ENCODE results near the gene UBTD2.
"Not testable (repeated sequence)": the region's sequence is repeated elsewhere in the genome, so short reads cannot be mapped to it uniquely, and the experiment has no call there.

UBTD2 gene

DNA sequence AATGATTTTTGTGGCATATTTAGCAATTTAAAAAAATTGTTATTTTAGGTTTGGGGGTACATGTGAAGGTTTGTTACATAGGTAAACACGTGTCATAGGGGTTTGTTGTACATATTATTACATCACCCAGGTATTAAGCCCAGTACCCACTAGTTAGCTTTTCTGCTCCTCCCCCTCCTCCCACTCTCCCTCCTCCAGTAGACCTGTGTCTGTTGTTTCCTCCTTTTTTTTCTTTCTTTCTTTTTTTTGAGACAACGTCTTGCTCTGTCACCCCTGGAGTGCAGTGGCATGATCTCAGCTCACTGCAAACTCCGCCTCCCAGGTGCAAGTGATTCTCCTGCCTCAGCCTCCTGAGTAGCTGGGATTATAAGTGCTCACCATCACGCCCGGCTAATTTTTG, 8.3 kb upstream of the UBTD2 start:
- not testable (repeated sequence) for DNase-seq

DNA sequence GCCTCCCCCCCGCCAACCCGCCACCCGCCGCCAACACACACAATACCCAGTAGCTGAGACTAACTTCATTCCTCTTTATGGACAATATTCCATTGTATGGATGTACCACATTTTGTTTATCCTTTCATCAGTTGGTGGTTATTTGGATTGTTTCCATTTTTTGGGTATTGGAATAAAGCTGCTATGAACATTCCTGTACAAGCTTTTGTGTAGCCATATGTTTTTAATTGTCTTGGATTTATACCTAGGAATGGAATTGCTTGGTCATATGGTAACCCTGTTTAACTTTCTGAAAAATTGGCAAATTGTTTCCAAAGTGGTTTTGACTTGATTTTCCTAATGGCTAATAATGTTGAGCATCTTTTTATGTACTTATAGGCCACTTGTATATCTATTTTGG, 4.9 kb upstream of the UBTD2 start:
- no peak for DNase-seq

DNA sequence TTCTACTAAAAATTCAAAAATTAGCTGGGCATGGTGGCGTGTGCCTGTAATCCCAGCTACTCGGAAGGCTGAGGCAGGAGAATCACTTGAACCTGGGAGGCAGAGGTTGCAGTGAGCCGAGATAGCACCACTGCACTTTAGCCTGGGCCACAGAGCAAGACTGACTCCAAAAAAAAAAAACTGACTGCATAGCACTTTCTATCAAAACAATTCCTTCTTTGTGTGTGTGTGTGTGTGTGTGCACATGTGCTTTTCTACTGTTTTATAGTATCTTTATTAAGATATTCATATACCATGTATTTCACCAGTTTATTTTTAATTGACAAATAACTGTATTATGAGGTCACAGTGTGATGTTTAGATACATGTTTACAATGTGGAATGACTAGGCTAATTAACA, 3.6 kb upstream of the UBTD2 start:
- not testable (repeated sequence) for DNase-seq

DNA sequence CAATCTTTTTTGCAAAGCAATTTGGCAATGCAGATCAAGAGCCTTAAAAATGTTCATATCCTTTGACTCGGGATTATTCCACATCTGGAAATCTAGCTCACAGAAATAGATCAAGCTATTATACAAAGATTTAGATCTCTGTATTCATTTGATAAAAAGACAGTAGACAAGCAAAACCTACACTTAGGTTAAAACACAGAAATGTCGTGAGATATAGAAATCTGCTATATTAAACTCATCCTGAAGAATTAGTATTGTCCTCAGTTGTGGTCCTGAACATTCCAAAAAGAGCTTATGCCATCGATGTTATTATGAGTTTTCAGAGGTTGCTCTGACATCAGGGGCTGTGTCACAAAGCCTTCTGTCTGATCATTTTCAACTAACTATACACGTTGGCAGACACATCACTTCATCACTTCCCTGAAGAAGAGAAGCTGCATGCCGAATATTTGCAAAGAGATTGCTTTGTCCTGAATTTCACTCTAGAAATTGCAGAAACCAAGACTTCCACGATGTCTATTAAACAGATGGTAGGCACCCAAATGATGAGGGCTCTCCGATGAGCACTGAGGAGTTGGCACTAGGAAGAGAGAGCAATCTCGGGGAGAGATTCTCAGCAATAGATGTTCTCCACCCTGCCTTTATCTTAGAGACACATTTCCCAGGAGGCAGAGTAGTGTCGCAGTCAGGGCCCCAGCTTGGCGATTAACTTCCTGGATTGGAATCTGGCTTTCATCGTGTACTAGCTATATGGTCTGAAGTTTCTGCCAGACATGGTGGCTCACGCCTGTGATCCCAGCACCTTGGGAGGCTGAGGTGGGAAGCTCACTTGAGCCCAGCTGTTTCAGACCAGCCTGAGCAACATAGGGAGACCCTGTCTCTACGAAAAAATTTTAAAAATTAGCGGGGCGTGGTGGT, 1.9 kb upstream of the UBTD2 start:
- no peak for DNase-seq

DNA sequence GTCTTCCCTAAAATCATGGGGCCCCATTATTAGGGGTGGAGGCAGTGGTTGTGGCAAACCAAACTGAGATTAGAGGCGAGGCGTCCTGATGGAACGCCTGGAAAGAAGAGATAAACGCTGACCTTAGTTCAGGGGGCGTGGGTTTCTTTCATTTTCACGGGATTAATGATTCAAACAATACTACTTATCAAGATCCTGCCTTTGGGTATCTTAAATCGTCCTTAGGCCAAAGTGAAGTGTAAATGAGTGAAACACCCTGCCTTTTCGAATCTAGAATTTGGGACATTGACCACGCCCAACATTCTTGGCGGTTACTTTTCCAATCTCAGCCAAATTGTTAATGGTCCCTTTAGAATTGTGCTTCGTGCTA, 1.0 kb upstream of the UBTD2 start:
- no peak for DNase-seq

DNA sequence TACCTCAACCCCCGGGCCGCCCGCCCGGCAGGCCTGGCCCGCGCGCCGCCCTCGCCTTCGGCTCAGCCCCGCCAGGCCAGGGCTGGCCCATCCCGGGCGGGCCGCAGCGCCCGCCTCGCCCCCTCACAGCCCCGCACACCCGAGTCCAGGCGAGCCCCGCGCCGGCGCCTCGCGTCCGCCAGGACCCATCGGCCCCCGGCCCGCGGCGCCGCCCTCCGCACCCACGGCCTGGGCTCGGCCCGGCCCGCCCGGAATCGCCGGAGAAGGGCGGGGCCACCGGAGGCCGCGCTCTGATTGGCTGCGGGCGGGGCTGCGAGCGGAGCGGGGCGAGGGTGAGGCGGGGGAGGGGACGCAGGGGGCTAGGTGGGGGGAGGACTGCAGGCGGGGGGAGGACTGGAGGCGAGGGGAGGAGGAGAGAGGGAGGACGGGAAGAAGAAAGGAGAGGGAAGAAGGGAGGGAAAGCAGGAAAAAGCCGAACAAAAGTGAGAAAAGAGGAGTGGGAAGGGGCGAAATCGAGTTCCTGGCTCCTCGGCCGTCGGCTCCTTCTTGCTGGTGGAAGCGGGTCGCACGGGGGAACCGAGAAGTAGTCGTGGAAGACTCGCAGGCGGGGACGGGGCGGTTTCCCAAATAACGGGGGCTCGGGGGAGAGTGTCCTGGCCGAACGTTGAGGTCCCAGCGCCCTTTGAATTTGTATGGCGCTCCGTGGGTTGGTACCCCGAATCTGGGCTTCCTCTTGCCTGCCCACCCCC, 472 bp upstream of the UBTD2 start:
- DNase-seq = no peak

DNA sequence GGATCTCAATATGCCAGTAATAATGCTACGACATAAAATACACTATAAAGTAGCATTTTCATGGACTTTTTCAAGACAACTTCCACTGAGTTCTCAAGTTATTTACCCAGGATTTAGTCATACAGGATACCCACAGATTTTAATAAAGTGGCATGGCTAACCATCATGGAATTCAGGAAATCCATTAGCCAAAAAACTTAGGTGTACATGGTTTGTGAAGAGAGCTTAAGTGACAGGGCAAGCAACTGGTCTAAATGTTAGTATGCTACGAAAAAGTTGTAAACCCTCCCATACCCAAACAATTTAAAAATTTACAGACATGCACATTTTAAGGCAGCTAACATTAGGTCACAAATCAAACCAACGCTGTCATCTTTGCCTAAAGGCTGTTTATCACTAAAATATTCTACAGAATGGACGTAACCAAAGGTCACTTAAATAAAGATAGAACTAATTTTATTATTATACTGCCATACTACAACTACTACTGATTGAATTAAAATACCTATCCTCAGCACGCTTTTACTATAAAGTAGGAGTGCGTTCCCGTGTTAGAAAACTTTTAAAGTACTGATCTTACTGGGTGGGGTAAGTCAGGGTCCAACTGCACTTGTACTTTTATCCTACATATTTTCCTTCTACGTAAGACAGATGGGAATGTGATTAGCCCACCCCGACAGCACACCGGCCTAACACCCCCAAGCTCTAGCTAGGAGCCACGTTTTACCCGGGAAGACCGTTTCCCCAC, 1.1 kb downstream of the UBTD2 start:
- DNase-seq = no peak

DNA sequence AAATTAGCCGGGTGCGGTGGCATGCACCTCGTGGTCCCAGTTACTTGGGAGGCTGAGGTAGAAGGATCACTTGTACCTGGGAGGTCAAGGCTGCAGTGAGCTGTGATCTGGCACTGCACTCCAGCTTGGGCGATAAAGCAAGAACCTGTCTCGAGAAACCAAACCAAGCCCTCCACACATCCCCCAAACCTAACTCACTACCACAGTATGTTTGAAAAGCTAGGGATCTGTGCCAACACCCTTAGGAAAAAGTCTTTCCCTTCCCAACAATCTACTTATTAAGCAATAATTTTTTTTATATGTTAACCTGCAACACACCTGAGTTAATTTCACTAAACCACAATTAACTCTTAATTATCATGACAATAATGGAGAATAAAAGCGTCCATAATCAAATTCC, 2.2 kb downstream of the UBTD2 start:
- no peak for DNase-seq

DNA sequence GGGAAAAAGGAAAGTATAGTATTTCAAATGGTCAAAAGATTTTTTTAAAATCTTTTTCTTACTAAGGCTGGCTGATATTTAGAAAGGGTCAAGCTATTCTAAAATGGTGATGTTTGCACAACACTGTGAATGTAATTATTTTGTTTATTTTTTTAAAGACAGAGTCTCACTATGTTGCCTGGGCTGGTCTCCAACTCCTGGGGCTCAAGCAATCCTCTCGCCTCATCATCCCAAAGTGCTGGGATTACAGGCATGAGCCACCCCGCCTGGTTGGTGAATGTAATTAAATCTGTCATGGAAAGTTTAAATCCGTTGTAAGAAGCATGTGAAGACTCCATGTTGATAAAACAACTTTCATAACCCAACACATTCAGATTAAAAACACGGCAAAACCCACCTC, 2.6 kb downstream of the UBTD2 start:
- no peak for DNase-seq

DNA sequence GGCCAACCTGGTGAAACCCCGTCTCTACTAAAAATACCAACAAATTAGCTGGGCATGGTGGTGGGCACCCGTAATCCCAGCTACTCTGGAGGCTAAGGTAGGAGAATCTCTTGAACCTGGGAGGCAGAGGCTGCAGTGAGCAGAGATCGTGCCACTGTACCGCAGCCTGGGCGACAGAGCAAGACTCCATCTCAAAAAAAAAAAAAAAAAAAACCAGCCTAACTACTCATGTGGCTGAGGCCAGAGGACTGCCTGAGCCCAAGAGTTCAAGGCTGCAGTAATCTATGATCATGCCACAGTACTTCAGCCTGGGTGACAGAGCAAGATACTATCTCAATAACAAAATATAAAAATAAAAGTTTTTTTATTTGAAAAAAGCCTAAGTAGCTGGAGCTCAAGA, 3.2 kb downstream of the UBTD2 start:
- no peak for DNase-seq

DNA sequence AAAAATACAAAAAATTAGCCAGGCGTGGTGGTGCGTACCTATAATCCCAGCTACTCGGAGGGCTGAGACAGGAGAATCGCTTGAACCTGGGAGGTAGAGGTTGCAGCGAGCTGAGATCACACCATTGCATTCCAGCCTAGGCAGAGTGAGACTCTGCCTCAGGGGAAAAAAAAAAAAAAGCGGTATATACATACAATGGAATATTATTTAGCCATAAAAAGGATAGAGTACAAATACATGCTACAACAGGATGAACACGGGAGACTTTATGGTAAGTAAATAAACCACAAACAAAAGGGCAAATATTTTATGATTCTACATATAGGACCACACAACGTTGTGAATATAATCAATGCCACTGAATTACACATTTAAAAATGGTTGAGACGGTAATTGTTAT, 5.2 kb downstream of the UBTD2 start:
- no peak for DNase-seq

DNA sequence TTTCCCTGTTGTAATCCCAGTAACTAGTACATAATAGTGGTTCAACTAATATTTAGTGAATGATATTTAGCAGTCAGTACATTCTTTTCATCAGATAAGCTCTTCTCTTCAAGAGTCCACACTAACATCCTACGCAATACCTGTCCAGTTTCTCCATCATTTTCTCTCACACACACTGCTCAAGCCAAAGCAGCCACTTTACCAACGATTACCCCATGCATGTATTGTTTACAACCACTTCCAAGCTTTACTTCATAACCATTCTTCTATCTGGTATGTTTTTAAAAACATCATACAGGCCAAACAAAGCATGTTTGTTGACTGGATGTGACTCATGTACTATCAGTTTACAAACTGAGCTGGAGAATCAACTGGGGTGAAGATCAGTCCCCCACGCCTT, 7.3 kb downstream of the UBTD2 start:
- DNase-seq = no peak

DNA sequence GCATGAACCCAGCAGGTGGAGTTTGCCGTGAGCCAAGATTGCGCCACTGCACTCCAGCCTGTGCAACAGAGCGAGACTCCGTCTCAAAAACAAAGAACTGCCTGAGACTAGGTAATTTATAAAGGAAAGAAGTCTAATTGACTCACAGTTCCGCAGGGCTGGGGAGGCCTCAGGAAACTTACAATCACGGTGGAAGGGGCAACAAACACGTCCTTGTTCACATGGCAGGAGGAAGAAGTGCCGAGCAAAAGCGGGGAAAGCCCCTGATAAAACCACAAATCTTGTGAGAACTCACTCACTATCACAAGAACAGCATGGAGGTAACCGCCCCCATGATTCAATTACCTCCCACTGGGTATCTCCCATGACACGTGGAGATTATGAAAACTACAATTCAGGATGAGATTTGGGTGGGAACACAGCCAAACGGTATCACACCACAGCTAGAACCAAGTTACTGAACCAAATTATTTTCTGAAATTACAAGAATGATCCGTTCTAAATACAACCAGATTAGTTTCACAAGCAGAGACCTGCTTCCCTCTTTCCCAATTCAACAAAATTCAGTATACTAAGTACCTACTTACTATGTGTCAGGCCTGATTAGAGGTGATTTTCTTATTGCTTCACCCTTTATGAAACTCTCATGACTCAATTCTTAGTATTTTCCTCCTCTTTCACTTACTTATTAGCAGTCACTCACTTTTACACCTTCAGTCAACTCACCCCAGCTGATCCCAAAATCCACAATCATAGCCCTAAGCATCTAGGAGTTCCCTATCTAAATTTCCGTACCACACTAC, 8.4 kb downstream of the UBTD2 start:
- DNase-seq = no peak

DNA sequence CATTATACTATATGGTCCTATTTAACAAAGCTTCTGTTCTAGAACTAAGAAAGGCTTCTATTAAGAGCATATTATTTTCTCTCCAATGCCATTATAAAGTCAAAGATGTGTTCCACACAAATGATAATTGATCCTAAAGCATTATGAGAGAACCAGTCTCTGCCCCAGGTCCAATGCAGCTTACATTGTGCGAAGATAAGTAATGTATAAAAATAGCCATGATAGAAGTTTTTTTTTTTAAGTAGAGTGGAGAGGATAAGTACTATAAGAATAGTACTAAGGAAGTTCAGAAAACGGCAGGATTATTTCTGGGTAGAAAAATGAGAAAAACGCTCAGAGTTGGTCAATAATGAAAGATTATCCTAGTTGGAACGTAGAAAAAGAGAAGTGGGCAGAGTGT, 15.6 kb downstream of the UBTD2 start:
- no peak for DNase-seq

DNA sequence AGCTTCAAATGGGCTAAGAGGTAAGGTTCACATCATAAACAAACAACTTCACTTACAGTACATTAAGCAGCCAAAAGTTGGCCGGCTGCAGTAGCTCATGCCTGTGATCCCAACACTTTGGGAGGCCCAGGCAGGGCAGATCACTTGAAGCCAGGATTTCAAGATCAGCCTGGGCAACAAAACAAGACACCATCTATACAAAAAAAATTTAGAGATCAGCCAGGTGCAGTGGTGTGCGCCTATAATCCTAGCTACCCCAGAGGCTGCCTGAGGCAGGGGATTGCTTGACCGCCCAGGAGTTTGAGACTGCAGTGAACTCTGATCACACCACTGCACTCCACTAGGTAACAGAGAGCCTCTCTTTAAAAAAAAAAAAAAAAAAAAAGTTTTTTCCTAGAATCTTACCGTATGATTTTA, 16.9 kb downstream of the UBTD2 start:
- no peak for DNase-seq

DNA sequence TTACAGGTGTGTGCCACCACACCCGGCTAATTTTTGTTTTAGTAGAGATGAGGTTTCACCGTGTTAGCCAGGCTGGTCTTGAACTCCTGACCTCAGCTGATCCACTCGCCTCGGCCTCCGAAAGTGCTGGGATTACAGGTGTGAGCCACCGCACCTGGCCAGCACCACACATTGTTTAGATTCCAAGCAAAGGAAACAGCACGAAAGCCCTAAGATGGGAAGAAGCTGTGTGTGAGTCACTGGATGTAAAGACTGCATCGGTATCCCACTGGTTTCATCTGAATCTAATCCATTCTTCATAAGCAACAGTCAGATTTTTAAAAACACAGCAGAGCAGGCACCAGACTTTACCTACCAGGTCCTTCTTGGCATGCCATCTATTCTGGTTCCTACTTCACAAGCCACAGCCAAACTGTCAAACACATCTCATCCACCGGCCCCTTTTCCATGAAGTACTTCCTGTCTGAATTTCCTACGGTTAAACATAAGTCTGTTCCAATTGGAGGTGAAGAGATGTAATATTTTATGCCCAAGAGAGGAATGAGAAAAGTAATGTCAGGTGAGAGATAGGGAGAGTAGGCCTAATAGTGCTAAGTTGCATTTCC, 17.4 kb downstream of the UBTD2 start:
- DNase-seq = no peak

DNA sequence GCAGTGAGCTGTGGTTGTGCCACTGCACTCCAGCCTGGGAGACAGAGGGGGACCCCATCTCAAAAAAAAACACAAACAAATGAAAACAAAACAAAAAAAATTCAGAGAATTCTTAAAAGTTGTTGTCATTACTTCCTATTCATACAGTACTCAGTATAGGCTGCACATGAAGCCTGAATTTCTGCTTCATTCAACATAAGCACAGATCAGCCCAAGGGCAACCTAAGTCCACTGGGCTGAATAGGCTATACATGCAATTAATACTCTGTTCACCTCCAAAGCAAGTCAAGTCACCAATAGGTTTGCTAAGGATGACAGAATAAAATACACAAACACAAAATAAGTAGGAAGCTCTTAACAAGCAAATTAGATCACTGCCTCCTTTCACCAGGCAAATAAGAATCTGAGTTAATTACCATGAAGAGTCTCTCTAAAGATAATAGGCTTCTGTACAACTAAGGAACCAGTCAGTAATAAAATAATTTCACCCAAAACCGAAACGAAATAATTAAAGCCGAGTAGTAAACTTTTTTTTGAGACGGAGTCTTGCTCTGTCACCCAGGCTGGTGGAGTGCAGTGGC, 18.7 kb downstream of the UBTD2 start:
- no peak for DNase-seq

DNA sequence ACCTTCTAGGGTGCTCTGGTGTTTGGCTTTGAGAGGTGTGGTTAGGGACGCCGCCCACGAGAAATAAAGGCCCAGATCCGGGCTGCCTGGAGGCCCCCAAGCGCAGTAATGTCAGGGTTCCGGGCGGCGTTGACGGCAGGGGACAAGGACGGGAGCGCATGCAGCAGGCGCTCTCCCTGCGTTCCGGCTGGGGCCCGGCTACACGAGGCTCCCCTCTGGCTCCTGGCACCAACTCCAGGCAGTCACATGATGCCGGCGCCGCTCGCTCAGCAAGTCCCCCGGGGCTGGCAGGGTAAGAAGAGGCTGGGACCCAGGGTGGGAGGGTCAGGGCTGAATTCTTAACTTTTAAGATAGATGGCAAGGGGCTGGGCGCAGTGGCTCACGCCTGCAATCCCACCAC, 28.1 kb downstream of the UBTD2 start:
- no peak for DNase-seq

DNA sequence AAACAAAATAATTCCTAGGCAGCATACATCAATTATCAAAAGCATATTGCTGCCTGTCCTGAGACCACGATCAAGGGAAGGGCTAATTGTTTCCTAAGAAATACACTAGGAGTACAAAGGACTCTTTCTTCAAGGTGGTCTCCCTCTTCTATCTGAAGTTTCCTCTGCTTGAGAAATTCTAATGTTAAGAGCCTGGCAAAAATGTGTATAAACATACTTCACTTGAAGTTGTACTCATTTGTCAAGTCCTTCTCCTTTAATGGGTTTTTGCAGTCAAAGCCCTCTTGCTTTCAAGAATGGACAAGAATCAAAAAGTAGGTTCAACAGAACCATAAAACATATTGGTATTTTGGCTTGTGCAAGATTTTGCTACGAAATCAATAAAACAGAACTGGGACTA, 31.1 kb downstream of the UBTD2 start:
- DNase-seq = no peak

DNA sequence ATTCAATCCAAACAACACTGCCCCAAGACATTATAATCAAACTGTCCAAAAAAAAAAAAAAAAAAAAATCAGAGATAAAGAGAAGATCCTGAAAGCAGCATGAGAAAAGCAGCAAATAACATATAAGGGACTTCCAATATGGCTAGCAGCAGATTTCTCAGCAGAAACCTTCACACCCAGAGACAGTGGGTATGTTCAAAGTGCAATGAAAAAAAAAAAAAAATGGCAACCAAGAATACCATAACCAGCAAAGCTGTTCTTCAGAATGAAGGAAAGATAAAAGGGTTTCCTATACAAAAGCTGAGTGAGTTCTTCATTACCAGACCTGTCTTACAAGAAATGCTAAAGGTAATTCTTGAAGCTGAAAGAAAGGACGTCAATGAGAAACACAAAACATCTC, 32.1 kb downstream of the UBTD2 start:
- no peak for DNase-seq

DNA sequence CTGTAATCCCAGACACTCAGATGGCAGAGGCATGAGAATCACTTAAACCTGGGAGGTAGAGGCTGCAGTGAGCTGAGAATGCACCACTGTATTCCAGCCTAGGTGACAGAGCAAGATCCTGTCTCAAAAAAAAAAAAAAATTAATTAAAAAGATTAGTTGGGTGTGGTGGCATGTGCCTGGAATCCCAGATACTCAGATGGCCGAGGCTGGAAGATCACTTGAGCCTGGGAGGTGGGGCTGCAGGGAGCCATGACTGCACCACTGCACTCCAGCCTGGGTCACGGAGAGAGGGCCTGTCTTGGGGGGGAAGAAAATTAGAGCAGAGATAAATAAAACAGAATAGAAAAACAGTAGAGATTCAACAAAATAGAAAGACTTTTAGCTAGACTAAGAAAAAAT, 34.9 kb downstream of the UBTD2 start:
- DNase-seq = no peak

DNA sequence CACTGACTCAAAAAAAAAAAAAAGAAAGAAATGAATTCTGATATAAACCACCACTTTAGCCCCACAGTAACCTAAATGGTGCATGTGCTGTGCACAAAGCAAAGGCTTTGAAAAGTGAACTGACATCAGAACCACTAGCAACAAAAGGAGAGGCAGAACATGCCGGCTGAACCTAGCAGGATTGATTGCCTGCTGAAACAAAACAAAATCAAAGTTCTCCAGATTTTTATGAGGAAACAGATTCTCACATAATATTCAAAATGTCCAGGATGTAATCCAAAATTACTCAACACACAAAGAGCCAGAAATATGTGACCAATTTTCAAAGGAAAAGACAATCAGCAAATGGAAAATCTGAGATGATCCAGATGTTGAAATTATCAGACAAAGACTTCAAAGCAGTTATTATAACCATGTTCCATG, 37.9 kb downstream of the UBTD2 start:
- no peak for DNase-seq
